Measurements from ENCODE around the gene P4HB.

P4HB gene

GRCh38 chr17:81825841-81826466, 34.4 kb downstream of the P4HB start:
- no peak for DNase-seq

- no peak for DNase-seq
Observed at GRCh38 chr17:81824595-81824994, 35.7 kb downstream of the P4HB start.

- no peak for DNase-seq
Observed at GRCh38 chr17:81823820-81824550, 36.4 kb downstream of the P4HB start.

- no peak for DNase-seq
Observed at GRCh38 chr17:81822996-81823819, 37.1 kb downstream of the P4HB start.

GRCh38 chr17:81822312-81822637, 38.1 kb downstream of the P4HB start:
- no peak for DNase-seq

DNA sequence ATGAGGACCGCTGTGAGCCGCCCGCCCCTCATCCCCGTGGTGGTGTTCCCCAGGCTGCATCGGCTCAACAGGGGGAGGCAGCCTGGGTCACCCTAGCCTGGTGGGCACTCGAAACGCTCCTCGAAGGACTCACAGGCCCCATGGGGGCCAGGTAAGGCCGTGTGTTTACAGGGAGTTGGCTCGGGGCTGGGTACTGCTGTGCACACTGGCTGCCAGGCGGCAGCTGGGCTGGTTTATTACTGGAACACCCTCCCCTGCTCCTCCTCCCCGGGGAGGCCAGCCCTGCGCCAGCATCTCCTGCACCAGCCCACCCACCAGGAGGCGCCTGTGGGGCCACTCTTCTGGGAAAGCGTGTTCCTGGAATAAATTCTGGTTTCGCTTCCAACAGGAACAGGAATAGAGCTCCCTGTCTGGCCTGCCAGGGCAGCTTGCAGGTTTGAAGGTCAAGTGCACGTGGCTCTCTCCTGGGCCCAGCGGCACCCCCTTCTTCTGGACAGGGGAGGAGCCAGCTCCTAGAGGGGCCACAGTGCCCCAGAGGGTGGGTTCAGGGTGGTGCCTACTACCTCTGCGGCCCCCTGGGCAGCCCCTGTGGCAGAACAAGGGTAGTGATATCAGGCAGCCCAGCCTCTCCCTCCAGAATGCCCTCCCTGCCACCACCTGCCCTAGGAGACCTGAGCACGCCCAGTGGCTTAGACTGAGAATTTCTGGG, 38.6 kb downstream of the P4HB start:
- DNase-seq = peak; percentile 19 to 39 (median 21)

- no peak for DNase-seq
Observed at GRCh38 chr17:81821147-81821546, 39.2 kb downstream of the P4HB start.

DNA sequence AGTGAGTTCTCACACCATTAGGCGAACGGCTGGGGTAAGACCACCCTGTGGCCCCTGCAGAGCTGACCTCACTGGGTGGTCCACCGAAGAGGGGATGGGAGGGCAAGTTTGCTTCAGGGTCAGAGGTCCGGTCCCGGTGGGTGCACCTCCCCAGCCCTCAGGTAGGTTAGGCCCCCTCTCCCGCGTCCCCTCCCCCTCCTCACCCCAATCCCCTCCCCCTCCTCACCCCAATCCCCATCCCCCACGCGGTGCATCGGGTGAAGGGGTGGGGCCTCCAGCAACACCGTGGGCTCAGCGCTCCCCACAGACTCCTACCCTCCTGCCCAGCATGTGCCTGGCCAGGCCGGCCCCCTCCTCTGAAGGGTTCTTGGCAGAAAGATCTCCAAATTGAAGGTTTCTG, 40.6 kb downstream of the P4HB start:
- DNase-seq = no peak

- no peak for DNase-seq
Observed at GRCh38 chr17:81817758-81818147, 42.6 kb downstream of the P4HB start.

DNA sequence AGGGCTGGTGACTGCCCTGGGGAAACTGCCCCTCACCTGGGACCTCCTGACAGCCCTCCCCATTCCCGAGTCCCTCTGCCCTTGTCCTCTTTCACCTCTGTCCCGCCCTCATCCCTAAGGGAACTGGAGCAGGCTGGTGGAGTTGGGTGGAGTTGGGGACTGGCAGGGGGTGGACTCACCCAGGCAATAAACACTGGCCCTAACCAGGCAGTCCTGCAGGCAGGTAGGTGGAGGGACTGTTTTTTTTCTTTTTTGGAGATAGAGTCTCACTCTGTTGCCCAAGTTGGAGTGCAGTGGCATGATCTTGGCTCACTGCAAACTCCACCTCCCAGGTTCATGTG, 44.7 kb downstream of the P4HB start:
- peak in 1 of 3 experiments; percentile 58 for DNase-seq

- DNase-seq = peak in 2 of 3 experiments; percentile 86 to 93
Observed at GRCh38 chr17:81814748-81815645, 45.3 kb downstream of the P4HB start.

DNA sequence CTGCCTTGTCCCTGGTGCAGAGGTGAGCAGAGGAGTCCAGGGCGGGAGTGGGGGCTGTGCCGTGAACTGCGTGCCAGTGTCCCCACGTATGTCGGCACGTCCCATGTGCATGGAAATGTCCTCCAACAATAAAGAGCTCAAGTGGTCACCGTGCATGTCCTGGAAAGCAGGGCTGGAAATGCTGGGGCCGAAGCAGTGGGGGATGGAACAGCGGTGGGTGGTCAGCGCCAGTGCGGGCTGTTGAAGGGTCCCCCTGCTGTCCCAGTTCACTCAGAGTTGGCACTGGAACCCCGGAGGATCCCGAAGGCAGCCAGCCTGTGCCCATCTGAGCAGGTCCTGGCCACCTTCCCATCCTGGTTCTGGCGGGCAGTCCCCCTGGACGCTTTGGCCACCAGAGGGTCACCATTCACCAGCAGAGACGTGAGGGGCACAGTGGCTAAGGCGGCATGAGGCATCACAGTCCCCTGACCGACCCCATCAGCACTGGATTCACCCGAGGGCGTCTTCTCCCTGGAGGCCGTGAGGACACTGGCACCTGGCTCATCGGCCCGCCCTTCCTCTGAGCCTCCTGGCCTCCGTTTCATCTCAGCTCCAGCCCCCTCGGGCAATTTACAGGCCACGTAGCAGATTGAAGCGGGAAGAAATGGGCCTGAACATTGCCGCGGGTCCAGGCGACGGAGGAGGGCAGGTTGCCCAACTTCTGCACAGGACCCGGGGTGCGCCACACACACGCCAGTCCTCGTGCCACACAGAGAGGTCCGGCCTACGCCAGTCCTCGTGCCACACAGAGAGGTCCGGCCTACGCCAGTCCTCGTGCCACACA, 46.3 kb downstream of the P4HB start:
- DNase-seq = no peak

- DNase-seq = no peak
Observed at GRCh38 chr17:81813371-81813684, 47.0 kb downstream of the P4HB start.

GRCh38 chr17:81812571-81813370, 47.6 kb downstream of the P4HB start:
- DNase-seq = peak in 1 of 3 experiments; percentile 19

DNA sequence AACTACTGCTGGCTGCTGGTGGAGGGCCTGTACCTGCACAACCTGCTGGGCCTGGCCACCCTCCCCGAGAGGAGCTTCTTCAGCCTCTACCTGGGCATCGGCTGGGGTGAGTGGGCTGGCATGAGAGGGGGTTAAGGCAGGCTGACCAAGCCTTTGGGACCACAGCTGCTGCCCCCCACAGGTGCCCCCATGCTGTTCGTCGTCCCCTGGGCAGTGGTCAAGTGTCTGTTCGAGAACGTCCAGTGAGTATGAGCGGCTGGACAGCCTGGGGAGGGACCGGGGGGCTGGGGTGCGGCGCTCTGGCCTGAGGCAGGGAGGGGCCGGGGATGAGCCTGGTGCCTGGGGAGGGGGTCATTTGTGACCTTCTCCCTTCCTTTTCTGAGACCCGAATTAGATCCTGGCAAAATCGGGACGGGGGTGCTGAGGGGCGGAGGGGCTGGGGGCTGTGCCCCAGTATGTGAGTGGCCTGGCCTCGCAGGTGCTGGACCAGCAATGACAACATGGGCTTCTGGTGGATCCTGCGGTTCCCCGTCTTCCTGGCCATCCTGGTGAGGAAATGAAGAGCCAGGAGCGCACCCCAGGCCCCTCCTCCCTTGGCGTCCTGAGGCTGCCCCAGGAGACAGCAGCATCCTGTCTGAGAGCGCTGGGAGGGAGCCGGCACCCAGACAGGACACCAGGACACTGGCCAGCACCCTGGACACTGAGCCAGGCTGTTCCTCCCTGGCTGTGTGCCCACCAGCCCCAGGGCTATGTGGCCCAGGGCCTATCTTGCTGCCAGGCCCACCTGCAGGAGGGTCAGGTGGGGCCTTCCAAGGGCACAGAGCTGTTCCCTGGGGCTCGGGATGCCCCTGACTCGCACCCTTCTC, 48.4 kb downstream of the P4HB start:
- no peak for DNase-seq

- no peak for DNase-seq
Observed at GRCh38 chr17:81810892-81811704, 49.2 kb downstream of the P4HB start.

DNA sequence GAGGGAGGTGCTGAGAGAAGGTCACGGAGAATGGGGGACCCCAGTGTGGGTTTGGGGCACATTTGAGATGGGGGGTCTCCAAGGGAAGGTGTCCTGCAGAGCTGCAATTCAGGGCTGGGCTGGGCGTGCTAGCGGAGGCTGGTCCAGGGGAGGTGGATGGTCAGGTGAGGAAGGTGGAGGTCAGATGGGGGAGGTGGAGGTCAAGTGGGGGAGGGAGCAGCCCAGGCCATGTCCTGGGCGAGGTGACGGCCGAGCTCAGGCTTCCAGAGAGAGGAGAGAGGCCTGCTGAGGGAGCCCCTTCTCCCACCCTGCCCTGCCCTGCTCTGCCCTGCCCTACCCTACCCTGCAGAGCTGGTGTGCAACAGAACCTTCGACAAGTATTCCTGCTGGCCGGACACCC, 49.9 kb downstream of the P4HB start:
- no peak for DNase-seq

DNA sequence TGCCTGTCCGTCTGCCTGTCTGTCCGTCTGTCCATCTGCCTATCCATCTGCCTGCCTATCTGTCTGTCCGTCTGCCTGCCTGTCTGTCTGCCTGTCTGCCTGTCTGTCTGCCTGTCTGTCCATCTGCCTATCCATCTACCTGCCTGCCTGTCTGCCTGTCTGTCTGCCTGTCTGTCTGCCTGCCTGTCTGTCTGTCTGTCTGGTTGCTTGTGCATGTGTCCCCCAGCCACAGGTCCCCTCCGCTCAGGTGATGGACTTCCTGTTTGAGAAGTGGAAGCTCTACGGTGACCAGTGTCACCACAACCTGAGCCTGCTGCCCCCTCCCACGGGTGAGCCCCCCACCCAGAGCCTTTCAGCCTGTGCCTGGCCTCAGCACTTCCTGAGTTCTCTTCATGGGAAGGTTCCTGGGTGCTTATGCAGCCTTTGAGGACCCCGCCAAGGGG, 50.8 kb downstream of the P4HB start:
- no peak for DNase-seq

Data from NCI-H1417 (cell line).